Measurements from ENCODE around the gene EEF2.

EEF2 gene

DNA sequence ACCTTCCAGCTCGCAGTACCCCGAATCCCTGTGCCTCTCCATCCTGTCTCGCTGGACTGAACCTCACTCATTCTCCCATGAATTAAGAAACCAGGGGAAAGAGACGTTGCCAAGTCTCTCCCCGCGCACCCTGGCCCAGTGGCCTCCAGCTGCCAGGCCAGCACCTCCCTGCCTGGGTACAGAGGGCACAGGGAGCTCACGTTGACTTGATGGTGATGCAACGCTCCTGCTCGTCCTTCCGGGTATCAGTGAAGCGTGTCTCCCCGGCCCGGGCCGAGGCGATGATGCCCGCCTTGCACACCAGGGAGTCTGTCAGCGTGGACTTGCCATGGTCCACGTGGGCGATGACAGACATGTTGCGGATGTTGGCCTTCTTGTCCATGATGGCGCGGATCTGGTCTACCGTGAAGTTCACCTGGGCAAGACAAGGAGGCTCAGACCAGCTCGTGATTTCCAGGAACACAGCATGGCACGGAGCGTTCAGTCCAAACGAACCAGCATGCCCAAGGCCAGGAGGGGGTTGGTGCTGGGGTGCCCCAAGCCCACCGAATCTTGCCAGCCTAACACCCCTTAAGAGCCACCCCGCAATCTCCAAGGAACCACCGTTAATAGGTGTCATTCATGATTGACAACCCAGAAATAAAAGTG is 1.2 kb downstream of the EEF2 start:
- peak in 1 of 2 donors; percentile 39 for DNase-seq

DNA sequence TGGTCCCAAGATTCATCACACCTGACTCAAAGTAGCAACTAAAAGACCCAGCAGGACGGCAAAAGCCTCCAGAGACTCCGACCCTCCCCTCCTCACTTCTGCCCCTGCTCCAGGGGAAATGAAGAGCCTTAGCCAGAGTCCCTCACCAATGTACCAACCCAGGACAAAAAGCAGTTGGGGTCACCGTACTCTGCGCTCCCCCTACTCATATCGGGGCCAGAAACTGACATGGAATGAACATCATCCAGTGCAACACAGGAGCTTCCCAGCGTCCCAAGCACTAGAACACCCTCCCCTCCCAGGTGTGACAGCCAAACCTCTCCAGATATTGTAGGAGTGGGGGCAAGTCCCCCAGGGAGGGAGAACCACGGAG is 1.7 kb downstream of the EEF2 start:
- DNase-seq: no peak

DNA sequence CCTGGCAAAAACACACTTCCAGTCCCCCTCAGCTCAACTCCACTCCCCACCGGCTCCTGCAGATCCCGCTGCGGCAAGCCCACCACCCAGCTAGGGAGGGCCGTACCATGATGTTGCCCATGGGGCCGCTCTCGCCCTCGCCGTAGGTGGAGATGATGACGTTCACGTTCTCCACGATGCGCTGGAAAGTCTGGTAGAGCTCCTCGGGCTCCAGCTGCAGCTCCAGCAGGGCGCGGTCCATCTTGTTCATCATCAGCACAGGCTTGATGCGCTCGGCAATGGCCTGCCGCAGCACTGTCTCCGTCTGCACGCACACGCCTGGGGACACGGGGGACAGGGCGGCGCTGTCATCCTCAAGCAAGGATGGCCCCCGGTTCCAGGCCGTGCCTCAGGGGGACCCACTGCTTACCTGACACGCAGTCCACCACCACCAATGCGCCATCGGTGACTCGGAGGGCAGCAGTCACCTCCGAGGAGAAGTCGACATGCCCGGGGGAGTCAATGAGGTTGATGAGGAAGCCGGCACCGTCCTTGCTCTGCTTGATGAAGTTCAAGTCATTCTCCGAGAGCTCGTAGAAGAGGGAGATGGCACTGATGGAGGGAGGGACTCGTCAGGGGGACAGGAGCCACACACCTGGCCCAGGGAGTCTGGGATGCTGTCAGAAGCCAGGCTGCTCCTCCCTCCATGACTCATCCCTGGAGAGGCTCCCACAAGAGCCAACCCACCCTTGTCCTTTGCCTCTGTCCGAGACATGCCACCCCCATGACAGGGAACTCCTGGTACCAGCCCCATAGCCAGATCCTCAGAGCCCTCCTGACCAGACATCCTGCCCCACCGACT is 2.3 kb downstream of the EEF2 start:
- peak in 1 of 2 donors; percentile 6 for DNase-seq

DNA sequence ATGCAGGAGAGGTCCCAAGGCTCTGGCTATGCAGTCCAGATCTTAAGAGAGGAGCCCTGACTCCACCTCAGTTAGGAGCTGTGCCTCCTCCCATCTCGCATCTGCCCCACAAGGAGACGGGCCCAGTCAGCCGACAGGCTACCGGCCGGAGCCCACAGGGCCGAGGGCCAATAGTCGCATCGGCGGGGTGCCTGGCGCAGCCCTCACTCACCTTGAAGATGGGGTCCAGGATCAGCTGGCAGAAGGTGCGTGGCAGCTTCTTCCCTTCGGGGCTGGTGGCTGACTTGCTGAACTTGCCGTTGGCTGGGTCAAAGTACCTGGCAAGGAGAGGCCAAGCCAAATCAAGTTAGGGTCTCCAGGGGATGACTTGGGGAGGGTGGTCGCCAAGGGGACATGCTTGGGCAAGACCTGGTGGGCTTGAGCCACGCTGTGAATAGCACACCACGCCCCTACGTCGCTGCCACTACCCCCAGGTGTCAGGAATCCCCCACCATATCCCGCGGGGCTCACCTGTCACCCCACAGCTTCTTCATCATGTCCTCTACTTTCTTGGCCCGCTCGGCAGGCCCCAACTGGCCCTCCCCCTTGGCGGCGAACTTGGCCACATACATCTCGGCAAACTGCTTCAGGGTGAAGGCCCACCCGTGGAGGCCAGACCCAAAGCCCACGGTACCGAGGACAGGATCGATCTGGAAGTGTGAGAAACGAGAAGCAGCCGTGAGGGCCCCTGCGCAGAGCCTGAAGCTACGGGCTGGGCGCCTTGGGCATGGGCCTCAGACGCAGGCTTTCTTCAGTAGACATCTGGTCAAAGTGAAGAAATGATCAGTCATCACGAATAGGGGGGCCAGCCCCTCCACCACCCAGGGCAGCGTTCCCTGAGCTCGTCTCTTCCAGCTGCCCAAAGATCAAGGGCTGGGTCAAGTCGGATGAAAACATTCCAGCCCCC is 3.3 kb downstream of the EEF2 start:
- no peak for DNase-seq

DNA sequence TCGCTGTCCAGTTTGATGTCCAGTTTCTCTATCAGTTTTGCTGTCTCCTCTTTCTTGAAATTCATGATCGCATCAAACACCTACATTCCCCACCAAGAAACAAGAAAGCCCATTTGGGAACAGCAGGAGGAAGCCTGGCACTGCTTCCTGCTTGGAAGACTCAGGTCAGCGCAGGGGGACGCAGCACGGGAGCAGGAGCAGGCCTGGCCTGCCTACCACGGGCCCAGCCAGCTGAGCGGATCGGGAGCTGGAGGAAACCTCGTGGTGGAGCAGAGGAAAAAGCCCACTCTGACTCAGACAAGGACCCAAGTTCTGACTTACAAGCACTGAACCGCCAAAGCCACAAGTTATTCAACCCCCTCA is 3.9 kb downstream of the EEF2 start:
- no peak for DNase-seq

DNA sequence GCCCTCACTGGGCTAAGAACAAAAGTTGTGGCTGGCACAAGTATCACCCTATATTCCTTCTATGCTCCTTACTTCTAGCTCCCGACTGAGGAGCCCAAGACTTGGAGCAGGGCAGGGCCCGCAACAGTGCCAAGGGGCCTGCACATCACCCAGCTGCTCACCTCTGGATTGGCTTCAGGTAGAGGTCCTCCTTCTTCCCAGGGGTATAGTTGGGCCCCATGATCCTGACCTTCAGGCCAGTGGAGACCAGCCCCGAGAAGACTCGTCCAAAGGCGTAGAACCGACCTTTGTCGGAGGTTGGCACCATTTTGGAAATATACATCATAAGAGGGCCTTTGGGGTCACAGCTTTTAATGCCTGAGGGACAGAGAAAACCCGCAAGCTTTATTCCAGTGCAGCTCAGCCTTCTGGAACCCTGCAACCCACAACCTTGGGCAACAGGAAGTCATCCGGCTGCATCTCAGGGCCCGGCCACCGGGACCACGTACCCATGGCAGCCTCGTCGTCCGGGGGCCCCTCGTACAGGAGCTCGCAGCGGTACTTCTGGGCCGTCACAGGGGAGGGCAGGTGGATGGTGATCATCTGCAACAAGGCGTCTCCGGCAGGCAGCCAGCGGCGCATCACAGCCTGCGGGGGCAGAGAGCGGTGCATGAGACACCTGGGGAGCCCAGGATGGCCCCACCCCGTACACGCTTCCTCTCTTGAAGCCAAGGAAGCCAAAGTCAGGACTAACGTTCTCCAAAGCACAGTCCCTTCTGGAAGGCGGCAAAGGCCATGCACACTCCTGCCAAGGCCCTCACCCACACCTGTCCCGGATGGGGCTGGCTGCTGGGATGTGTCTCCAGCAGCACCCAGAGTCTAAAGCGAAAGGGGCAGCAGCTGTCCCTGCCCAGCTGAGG is 4.7 kb downstream of the EEF2 start:
- DNase-seq: no peak

DNA sequence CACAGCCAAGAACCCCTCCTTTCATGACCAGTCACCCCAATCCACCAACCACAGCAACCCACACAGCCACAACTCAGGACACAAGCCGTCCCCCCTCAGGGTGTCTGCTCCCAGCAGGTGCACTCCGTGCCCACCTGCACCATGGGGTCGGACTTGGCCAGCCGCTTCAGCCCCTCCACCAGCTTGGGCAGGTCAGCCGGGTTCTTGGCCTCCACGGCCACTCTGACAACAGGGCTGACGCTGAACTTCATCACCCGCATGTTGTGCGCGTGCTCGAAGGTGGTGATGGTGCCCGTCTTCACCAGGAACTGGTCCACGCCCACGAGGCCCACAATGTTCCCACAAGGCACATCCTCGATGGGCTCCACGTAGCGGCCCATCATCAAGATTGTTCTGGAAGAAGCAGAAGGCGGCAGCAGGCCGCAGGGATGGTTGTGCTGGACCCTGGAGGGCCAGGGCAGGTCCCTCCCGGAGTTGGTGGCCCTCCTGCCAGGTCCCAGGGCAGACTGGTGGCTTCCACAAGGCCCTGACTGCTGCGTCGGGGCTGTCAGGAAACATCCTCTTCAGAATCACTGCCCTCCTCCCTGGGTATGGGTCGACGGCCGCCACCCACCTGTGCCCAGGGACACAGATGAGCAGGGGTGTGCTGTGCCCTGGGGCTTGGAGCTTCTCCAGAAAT is 5.5 kb downstream of the EEF2 start:
- peak in 1 of 2 donors; percentile 6 for DNase-seq

DNA sequence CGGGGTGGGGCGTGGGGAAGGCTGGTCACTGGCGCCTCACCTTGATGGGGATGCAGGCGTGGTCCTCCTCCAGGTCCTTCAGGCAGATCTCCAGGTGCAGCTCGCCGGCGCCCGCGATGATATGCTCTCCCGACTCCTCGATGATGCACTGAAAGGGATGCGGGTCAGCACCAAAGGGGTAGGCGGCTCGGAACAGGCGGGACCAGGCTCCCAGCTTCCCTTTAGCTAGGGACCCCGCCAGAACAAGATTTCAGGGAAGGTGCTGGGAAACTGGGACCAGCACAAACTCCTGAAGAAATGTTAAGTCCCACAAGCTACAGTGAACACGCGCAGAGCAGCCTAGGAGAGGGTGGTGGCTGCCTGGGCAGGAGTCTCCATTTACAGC is 6.0 kb downstream of the EEF2 start:
- DNase-seq: peak in 1 of 2 donors; percentile 14

DNA sequence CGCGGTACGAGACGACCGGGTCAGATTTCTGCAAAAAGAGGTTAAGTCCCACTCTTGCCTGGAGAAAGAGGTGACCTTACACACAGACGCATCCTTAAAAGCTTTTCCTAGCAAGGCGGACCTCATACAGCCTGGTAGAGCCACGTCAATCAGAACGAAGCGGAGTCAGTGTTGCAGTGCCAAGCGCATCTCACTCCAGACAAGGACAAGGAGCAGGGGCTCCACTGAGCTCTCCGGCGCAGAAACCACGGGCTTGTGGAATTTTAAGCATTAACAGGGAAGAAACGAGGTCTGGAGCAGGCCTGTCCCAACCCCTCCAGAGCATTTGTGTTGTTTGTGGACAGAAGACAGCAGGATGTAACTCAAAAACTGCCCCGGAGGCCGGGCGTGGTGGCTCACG is 7.1 kb downstream of the EEF2 start:
- peak in 1 of 2 donors; percentile 6 for DNase-seq

DNA sequence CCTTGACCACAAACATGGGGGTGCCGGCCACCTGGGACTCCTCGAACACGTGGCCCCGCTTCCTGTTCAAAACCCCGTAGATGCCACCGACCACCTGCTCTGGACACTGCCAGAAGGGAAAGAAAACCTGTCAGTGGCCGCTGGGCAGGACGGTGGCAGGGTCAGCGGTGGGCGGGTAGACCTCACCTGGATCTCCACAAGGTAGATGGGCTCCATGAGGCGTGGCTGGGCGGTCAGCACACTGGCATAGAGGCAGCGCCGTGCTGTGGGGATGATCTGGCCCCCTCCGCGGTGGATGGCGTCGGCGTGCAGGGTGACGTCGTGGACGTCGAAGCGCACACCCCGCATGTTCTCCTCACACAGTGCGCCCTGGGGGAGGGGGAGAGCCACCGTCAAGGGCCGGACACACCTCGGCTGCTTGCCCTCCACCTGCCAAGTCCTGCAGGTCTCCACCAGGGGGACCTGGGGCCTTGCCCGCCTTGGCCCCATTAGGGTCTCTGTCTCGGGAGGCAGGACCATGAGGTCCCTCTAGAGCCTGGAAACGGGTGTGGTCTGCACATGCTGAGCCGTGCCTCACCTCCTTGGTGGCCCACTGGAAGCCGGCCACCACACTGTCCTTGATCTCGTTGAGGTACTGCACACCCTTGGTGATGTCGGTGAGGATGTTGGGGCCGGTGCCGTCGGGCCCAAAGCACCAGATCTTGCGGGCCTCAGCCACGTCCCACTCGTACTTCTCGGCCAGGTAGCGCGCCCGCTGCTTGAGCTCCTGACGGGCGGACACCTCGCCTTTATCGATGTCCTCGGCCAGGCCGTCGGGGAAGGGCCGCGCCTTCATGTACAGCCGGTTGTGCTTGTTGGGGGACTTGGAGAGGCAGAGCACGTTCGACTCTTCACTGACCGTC is 7.8 kb downstream of the EEF2 start:
- DNase-seq: peak in 1 of 2 donors; percentile 16

DNA sequence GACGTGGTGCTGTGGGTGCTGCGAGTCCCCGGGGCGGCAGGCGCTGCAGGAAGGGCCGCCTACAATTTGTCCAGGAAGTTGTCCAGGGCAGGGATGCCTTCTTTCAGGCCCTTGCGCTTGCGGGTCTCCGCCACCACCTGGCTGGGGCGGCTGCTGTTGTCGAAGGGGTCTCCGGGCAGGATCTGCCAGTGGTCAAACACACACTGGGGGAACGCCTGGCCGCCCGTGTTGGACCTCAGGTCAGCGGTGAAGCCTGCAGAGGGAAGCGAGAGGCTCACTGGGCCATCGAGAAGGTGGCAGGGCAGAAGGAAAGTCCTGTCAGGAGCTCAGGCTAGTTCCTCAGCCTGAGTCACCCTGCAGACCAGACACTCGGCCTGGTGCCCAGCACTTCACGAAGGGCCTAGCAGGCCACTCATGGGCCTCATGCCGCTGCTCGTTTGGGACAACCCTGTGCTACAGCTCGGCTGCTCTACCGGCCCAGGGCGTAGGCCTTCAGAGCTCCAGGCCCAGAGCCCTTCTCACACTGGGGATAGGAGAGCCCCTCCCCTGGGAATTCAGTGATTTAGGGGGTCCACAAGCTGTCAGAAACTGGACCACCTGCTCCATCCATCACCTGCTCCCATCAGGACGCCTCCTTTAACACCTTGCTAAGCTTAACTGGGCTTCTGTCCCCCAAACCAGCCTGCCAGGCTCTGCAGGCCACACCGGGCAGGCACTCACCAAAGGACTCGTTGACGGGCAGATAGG is 8.6 kb downstream of the EEF2 start:
- peak in 1 of 2 donors; percentile 26 for DNase-seq

DNA sequence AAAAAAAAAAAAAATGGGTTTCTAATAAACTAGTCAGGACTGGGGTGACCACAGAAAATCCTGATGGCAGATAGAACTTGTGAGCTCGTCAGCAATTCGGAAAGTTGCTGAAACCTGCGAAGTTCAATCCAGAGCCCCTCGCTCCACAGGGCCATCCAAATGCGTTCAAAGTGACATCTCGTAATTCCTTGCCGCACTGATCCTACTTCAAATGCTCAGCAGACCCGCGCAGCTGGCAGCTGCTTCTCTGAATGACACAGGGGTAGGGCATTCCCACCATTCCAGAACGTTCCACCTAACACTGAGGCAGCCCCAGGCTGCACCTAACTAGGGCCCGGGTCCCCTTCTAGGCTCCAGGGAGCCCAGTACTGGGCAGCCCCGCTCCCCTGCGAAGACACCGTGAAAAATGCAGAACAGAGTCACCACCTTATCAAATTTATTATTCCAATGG is 9.6 kb downstream of the EEF2 start:
- peak in 1 of 2 donors; percentile 34 for DNase-seq

DNA sequence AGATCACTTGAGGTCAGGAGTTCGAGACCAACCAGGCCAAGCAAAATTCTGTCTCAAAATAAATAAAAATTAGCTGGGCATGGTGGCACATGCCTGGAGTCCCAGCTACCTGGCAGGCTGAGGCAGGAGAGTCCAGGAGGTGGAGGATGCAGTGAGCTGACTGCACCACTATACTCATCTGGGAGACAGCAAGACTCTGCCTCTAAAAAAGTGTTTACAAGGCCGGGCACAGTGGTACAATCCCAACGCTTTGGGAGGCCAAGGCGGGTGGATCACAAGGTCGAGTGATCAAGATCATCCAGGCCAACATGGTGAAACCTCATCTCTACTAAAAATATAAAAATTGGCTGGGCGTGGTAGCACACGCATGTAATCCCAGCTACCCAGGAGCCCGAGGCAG is 10.1 kb downstream of the EEF2 start:
- DNase-seq: no peak

DNA sequence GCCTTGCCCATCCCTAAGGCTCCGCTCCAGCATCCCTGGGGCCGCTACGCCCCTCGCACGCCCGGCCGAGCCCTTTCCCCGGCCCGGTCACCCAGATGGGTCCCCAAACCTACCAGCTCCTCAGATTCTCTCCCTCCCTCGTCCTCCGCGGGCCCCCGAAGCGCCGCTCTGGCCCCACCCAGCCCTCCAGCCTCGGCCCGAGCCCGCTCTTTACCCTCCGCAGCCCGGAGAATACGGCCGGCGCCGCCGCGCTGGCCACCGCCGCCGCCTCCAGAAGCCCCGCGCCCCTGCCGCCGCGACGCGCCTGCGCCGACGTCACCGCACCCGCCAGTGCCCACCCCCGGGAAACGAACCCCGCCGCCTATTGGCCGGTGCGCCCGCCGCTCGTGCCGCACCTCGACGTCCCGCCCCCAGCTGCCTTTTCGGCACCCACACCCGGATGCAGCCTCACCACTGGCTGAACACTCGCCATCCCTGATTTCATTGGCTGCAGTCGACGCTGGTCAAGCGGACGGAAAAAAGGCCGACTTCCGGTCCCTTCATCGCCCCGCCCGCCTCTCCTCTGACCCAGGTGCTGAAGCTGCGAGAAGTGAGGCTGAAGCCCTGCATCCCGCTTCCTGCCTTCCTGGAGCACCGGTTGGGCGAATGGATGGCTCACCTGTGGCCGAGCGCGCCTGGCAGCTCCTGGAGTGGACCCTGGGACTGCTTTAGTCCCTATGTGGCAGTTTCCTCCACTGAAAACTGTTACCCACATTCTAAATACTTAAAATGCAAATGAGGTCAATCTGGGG is 14.3 kb downstream of the EEF2 start, which contains the start of gene DAPK3:
DAPK3 (minus strand) TSS at position 292 of the 791 bp plus-strand sequence. CDS start 1,364 bp downstream, outside the sequence.
- peak; percentile 91 to 93 for DNase-seq

DNA sequence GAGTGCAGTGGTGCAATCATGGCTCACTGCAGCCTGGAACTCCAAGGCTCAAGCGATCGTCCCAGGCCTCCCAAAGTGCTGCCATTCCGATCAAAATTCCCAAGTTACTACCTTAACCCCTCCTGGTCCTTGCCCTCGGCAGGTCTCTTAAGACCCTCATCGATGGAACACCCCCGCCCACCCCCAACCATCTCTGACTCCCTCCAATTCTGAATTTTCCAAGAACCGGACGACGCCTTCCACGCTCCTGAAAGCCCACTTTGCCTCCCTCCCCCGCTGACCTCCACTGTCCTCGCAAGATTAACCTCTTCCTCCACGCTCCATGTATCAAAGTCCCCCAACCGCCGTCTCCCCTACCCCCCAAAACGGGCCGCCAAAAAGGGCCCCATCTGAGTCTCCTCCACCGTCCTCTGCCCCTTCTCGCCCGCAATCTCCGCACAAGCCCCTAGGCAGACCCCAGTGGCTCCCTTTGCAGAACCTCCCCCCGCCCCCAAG is 14.9 kb downstream of the EEF2 start:
- no peak for DNase-seq

DNA sequence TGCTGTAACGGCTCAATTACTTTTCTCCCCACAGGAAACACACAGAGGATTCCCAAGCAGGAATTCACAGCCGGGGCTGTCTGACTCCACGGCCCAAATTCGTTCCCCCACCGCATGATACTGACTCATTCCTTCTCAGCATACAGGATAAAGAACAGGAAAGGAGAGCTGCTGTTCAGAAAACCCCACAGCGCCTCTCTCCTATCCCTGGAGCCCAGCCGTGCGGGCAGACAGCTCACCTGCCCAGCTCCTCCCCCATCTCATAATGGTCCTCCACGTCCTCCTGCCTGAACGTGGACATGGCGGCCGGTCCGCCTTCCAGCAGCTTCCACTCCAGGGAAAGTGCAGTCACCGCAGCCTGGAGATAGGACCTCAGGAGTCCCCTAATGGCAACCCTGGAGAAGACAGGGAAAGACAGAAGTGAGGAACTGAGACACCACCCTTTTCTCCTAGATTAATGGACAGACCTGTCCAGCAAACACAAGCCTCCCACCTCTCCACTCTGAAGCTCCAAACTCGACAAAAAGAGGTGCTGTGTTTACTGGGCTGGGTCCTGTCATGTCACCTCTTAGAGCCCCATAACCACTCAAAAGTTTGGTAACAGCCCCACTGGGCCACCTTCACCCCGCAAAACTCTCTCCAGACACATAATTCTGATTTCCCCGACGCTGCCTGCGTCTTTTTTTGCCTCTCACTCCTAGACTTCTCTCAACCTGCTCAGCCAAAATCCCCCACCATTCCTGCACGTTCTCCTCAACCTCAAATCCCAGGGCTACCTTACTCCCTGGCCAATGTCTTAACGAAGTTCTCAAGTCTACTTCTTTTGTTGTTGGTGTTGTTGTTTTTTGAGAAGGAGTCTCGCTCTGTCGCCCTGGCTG is 15.6 kb downstream of the EEF2 start:
- no peak for DNase-seq

All from CD4-positive, alpha-beta T cell treated with Interferon alpha-2 for 1 hour (primary cell).